Left renal pelvis (tissue), 4 donors: ENCODE data around the gene SAMD13. TPM values are rescaled to one million over a fixed set of nuclear protein-coding genes. Genes with fewer than 3 reads are reported as not detected.

Source experiments
- DNase-seq, 4 donors: peaks; one replicate each; pipeline ENCODE4 v3.0.0-alpha.2; 2013; ENCODE audit warnings: low read depth in 4 of 4, low spot score in 3 of 4
- polyA plus RNA-seq, 4 donors: library from polyadenylated mRNA; unstranded; fragments of 120-200 nt; gene quantifications; one replicate each; pipeline ENCODE4 v1.2.1, GENCODE V29; 2013; ENCODE audit not compliant: insufficient read length in 4 of 4

SAMD13 gene
- polyA plus RNA-seq, 4 donors = 5.6 to 8.1 (median 6.3) TPM

DNA sequence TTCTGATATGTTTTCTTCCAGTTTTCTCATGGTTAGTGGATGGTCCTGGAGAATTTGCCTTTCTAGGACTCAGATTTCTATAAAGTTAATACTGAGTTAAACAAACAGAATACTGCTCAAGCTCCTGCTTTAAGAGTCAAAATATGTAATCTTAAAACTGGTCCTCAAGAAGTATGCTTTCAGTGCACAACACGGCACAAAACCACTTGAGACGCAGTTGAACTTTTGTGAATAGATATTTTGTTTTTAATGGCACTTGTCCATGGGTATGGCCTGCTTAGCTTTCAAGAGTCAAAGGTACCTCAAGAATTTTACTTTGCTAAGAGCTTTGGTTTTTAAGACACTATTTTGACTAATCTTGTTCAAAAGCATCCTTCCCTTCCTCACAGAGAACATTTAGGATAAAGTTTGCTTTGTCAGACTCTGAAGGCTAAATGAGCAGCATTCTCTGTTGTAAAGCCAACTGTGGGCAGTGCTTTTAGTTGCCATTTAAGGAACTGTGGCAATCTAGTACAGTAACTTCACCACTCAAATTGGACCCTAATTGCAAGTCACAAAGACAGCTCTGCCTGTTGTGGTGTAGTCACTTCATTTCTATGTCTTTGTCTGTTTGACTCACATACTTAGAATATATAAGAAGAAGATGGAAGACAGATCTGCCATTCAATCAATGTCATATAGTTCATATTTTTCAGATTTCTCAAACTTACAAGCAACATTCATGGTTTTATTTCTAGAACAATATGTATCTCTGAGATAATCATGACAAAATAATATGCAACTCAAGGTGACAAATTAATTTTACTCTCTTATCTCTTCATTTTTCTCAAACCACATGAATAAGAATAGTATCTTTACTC is 28.8 kb downstream of the SAMD13 start:
- no peak for DNase-seq

DNA sequence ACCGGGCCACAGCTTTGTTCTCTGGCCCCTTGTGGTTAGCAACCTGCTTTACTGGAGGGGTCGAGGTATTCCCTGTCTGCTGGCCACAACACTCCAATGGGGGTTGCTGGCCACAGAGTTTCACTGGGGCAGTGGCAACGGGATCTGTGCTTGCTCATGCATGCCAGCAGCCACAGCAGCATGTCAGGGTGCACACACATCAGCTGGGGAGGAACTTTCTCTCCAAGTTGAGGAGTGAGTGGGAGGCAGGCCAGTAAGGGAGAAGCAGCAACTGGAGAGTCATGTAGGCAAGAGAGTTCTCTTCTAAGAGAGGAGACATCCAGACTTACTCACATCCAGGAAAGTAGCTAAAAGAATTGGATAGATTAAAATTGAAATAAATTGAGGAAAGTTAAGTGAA is 38.0 kb downstream of the SAMD13 start:
- no peak for DNase-seq

DNA sequence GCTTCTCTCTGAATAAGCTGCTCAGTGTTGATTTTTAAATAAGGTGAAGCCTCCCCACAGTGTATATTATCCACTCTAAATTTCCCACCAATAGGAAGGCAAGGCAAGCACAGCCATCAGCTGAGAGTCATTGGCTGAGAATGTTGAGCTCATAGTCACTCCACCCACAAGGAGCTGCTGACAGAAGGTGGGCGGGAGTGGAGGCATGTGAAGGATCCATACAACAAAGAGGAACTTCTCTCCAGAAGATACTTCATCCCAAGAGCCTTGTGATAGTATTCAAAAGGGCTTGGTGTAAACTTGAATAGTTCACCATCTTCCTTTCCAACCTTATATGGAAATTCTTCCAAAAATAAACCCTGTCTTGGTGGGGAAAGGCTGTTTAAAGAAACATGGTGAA is 42.8 kb downstream of the SAMD13 start:
- no peak for DNase-seq

DNA sequence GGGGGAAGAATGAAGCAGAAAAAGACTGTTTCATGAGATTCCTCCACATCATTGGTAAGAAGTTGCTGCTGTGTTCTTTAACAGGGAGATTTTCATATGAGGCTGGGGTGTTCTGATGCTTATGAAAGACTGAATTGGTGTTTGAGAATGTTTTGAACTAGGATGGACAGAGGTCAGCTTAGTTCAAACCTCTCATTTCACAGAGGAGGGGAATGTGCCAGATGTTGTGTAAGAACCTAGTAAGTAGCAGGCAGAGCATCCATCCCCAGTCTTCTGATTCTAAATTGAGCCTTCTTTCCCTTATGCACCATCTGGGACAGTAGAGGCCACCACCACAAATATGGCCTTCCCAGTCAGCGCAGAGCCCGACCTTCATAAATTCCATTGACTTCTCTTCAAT is 43.7 kb downstream of the SAMD13 start:
- no peak for DNase-seq

DNA sequence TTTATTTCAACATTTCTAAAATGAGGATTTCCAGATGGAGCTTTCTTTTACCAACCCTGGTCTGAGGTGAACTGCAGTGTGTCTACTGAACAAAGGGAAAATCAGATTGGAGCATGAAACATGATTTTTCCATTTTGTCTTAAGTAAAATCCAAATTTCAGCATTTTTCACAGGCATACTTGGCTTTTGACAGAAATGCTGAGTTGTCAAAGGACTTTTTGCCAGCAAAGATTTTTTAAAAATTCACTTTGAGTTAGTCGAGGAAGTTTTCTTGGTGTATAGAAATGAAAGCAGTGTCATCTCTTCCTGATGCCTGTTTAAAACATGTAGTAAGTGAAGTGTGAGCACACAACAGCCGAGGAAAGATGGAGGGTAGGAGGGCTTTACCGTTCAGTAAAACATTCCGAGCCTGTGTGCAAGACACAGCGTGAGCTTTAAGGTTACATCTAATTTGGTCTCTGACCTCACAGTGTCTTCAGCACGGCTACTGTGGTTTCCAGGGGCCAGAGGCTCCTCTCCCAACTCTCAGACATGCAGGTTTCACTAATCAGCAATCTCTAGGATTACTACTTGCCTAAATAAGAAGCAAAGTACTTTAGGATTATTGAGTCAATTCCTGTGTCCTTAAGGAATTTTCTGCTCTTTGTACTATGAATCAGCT is 45.9 kb downstream of the SAMD13 start:
- DNase-seq = no peak

DNA sequence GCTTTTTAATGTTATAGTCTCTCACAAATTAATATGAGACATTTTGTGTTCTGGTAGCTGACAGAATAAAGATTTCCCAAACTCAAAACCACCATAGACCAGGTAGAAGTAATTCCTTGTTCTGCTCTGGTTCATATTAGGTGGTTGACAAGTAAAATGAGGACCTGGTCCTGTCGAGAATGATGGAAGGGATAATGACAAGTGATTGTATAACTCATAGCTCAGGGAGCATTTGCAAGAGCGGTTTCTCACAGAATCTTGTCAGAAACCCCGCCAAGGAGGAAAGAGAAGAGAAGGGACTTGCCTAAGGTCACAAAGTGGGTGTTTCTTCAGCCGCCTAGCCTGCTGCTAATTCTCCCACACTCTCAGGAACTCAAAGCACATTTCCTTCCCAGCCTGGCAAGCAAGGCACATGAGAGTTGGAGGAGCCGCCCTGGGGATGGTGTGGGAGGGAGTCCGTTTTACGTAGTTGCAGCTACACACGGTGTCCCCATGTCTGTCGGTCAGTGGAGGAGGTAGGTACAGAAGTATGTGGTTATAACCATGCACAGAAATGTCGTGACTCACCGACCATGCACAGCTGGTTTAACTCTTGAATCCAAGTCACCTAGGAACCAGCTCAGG is 46.5 kb downstream of the SAMD13 start:
- no peak for DNase-seq

DNA sequence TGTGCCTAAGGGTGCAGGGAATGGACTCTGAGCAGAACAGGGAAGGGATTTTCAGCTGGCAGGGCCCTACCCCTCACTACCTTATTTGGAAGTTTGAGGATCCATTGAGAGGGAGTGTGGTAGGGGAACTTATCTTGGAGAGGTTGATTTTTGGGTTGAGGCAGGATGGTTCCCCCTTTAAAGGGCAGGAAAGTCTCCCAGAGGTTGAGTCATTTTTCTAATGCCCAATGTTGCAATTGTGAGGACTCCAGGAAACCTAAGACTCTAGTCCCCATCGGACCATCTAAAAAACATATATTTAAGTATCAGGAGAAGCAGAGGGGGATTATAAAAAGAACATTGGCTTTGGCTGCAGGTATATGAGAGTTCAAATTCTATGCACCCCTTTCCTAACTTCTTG is 47.3 kb downstream of the SAMD13 start:
- no peak for DNase-seq

DNA sequence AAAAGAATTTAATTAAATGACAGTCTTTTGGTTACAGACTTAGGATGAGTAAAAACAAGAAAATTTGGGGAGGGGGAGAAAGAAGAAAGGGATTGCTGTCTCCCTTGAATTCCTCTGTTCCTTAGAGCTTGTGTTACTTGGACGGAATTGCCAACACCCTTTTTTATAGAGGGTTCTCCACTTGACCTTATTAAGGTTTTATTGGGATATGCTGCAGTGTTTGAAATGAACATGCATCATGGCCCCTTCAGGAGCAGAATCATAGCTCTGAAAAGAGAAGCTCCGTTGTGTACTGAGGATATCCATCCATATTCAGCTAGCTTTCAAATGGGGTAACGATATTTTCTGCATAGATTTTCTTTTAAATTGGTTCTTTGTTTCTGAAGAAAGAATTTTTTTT is 48.6 kb downstream of the SAMD13 start:
- no peak for DNase-seq

DNA sequence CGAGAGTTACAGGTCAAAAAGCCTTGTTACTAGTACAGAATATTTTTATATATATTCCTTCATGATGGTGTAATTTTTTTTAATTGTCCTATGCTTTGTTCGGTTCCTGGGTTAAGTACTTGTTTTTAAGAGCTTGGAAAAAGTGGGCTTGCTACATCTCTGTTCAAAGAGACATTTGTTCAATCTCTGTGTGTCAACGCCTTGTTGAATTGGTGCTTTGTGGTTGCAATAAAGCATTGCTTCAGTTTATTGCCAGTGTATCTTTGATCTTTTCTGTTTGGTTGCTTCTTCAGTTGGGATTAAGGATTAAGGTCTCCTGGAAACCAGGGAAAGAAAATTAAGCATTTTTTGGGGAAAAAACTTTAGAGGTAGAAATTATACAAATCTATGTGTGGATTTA is 49.0 kb downstream of the SAMD13 start:
- DNase-seq = no peak

DNA sequence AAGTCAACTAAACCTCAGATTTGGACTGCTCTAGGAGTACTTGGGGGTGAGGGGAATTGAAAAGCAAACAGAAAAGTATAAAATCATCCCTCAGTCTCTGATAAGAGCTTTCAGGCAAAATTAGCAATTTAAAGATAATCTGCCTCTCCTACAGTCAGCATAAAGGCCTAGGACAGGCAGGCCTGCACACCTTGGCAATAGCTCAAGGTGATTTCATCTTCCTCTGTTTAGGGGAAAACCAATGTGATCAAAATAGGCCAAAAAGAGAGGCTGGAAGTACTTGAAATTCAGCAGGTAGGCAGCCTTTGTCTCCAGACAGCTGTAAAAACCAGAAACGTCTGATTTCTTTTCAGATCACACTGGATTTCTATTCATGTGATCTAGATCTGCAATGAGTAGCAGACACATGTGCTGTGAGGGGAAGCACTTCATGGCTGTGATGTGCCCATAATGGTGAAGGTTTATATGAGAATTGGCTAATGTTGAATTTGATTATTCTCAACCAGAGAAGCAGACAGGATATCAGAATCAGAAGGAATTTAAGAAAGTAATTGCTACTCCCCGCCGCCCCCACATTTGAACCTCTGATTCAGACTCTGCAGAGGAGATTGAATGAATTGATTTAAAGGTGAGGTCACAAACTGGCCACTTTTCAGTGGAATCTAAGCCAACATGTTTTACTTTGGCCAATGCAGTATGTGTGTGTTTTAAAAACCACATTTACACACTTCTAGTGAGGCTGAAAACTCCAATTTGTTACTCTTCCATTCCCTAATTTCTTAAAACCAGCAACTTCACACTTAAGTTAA is 51.0 kb downstream of the SAMD13 start:
- no peak for DNase-seq

DNA sequence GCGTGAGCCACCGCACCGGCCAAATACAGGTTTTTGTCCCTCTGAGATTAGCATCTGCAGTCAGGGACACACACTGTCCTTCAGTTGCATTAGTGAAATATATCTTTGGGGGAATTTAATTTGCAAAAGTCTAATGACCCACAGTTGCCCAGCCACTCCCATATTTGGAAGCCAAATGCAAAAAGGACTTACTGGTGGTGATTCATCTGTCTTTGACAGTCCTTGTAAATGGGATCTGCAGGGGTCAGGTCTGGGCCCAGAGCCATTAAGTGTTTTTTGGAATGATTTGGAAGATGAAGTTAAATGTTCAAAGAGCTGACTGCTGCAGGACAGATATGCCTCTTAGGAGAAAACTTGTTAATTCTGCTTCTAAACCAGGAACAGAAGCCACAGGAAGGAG is 52.2 kb downstream of the SAMD13 start:
- no peak for DNase-seq

DNA sequence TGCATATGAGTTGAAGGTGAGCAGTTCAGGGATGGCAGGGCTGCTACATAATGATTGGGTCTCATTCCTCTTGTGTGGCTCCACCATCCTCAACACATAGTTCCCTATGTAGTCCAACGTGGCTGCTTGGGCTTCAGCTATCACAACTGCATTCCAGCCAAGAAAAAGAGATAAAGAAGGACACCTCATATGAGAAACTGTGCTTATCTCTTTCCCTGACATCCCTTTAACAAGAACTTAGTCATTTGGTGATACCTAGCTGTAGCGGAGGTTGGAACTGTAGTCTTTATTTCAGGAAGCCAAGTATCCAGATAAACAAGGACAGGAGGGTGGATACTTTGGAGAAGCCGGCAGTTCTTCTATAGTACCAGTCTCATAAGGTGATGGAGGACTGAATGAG is 54.0 kb downstream of the SAMD13 start:
- no peak for DNase-seq

DNA sequence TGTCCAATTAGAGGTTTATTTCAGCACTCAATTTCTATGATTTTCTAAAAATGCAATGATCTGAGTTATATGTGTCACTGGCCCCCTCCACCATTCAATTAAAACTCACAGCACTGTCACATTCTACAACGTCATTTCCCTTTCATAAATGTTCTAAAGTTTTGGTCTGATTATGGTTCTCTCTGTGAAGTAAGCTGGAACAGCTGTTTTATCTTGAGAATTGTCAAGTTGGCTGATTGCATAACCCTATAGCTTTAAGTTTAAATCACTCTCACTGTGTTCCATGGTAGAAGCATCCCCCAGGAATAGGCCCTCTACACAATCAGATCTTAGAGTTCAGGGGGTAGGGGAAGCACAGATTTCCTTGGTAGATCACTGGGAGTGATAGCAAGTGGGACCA is 55.4 kb downstream of the SAMD13 start:
- no peak for DNase-seq

DNA sequence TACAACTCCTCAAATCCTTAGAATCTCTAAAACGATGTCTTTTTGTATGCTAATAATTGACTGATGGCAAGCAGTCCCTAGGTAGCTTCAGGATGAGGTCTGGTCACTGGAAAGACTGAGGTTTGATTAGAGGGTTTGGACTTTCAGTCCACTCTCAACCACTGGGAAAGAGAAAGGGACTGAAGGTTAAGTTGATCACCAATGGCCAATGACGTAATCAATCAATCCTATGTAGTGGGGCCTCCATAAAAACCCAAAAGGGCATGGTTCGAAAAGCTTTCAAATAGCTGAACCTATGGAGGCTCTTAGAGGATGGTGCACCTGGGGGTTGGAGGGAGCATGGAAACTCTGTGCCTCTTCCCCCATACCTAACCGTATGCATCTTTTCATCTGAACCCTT is 57.2 kb downstream of the SAMD13 start:
- DNase-seq = no peak

DNA sequence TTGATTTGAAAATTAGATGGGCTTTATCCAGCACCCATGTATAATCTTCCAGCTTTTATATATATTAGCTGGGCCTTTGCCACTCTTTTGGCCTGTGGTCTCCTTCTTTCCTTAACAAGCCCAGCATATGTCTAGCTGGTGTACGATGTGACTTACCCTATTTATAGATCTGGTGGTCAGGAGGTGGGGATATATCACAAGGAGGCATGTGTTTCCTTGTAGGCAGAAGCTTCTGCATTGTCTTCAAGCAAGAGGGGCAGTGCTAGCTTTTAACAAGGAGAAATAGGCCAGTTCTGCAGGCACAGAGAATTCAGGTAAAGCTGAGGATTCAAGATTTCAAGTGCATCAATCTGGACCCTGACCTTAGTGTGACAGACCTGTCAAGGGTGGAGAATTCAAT is 58.8 kb downstream of the SAMD13 start:
- DNase-seq = no peak

DNA sequence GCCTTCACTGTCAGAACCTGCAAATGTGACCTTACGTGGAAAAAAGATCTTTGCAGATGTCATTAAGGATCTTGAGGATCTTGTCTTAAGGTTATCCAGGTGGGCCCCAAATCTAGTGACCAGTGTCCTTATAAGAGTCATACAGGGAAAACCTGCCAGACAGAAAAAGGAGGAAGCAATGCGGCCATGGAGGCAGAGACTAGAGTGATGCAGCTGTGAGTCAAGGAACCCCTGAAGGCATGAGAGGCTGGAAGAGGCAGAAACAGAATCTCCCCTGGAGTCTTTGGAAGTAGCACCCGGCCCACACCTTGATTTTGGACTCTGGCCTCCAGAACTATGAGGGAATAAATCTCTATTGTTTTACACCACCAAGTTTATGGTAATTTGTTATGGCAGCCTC is 60.3 kb downstream of the SAMD13 start:
- no peak for DNase-seq

DNA sequence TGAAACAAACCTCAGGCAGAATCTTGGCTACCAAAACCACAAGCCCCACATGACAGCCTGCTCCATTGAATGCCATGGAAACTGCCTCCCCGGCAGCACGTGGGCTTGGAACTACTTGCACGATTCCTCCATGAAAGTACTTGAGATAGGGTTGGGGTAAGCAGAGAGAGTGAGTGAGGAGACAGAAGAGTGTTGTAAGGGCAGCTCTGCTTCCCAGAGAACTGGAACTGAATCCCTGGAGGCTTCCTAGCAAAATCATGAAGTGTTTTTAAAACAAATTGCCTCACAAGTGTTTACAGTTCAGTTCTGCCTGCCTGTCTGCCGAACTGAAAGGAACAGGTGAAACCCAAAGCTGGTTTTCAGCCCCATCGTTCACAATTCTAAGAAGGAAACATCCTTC is 61.5 kb downstream of the SAMD13 start:
- no peak for DNase-seq

DNA sequence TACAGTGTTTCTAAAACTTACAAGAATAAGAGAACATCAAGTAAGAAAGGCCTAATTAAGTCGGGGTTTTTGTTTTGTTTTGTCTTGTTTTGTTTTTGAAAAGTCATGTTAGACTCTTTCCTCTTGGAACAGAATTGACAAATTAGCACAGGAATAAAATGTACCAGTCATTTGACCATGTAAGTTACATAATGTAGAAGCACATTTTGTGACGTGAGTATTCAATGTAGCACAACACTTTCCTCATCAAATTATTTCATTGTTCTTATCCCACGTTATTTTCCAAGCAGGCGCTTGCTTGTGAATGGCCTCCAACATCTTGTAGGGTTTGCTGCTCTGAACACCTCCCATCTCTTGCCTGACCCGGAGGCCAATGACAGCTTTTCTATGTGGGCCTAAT is 62.1 kb downstream of the SAMD13 start:
- no peak for DNase-seq

DNA sequence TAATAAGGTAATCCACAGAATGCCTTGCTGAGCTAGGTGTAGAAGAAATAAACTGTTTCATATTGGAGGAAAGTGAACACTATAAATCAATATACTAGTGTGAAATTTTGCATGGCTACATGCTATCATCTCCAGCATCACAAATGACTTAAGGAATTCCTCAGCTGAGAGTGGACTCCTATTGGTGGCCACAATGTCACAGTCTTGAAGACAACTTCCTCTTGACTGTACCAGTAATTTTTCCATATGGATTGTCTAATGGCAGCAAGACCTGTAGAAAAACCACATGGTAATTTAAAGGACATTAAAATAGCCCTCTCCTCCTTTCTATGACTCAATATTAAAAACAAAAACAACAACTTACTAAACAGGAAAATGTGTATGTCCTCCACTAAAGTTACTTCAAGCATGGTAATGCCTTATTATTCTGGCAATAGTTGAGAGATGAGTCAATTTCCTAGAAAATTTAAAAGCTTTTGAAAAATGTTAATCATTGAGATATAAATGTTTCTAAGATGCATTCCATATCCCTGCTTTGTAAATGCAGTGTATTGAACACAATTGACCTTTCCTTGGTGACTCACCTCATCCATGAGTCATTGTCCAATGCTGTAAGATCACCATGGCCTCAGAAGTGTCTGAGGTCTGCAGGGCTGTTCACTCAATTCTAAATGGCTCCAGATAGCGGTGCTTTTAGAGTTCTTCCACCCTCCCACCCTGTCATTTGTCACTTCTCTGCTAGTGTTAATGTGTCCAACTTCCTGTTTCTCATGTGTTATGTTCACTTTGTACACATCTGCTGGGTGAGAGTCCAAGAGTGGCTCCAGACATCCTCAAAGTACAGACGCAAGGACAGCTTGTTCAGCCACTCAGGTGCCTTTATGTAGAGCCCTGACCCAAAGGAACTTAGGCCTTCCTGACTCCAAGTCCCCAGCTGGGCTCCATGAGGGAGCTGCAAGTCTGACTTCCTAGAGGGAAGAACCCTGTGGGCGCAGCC is 64.0 kb downstream of the SAMD13 start:
- no peak for DNase-seq

DNA sequence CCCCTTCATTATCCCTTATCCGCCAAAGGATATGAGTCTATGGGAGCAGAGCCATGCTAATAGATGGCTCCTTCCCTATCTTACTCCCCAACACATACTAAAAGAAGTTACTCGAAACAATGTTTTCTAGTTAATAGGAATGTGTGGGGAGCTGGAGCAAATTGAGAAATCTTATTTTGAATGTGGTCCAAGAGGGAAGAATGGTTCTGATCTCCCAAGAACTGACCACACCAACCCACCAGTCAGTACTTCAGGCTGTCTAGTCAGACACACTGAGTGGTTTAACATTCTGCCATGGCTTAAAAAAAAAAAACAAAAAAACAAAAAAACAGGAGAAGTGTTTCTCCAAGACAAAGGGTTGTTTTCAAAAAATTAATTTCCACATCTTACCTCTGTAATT is 65.3 kb downstream of the SAMD13 start:
- DNase-seq = no peak
